HG03354 (cell line): ENCODE data around the gene CTU1.

Experiments used
- ATAC-seq: cut with Tn5 transposase; IDR thresholded peaks from one replicate; pipeline ENCODE4 v1.9.1; 2021; ENCODE audit warnings: mild to moderate bottlenecking; ENCODE audit not compliant: unreplicated experiment, poor library complexity, severe bottlenecking

CTU1 gene

DNA sequence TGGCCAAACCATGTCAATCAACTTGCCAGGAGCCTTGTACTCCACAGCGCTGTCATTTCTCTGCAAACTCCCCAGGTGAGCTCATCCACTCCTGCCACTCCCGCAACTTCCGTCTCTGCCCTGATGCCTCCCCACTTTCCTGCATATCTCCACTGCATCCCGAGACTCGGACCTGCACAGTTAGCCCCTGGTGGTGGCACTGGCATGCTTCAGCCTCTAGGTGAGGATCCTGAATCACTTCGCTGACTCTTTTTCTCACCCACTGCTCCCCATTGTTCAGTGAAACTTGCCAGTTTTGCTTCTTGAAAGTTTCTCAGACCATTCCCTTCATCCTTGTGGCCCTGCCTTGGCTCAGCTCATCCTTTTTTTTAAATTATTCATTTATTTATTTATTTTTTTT lies 3.4 kb upstream of the CTU1 start:
- ATAC-seq, result no peak

DNA sequence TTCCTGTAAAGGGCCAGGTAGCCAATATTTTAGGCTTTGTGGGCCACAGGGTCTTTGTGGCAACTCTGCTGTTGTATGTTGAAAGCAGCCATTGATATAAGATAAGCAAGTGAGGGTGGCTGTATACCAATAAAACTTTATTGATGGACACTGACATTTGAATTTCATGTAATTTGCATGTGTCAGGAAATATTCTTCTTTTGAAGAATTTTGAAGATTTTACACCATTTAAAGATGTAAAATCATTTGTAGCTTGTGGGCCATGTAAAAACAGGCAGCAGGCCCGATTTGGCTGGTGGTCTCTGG lies 2.4 kb upstream of the CTU1 start:
- no peak for ATAC-seq

DNA sequence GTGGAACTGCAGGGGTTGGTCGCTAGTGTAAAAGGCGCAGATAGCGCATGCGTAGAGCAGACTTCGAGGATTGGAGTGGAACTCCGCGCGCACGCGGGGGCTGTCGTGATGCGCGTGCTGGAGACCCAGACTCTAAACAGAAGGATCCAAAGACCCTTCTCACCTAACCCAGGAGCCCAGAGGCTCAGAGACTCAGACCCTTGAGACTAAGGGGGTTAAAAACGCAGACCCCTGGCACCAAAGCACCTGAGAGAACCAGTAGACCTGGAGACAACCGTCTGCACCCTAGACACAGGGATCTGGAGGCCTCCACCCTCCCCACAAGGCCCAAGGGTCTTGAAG lies 567 bp upstream of the CTU1 start:
- peak; percentile 38 for ATAC-seq

DNA sequence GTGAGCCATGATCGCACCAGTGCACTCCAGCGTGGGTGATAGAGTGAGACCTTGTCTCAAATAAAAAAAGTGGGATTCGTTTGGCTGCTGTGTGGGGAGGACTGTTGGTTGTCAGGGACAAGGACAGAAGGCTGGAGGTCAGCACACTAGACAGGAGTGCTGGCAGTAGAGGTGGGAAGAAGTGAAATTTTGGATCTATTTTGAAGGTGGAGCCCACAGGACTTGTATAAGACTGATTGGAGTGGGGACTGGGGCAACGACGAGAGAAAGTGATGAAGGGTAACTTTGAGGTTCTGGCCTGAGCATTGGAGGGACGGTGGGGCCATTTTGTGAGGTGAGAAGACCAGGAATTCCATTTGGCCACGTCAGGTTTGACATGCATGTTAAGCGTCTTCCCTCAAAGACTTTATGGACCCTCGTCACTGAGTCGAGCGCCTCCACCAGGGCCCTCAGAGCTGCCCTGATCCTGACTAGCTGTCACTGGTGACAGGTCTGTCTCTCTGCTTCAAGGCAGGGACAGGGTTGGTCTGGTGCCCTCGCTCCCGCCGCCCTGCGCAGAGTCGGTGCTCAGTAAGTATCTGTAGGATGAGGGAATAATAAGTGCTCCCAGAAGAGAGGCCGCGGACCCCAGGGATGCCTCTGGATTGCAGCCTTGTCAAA lies 673 bp downstream of the CTU1 start:
- ATAC-seq, result no peak

DNA sequence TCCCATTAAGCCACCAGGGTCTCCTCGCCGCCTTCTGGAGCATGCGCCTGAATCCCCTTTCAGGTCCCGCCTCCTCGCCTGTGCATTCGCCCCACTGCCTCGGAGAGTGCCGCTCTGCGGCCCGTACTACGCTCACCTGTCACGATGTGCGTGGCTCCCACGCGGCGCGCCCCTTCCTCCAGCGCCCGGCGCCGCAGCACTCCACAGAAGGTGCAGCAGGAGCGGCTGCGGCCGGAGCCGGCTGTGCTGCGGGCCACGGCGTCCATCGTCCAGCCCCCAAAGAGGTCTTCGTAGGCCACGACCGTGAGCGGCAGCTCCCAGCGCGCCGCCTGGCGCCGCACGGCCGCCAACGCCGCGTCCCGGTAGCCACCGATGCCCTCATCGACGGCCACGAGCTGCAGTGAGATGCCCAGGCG lies 4.3 kb downstream of the CTU1 start:
- ATAC-seq, result no peak

DNA sequence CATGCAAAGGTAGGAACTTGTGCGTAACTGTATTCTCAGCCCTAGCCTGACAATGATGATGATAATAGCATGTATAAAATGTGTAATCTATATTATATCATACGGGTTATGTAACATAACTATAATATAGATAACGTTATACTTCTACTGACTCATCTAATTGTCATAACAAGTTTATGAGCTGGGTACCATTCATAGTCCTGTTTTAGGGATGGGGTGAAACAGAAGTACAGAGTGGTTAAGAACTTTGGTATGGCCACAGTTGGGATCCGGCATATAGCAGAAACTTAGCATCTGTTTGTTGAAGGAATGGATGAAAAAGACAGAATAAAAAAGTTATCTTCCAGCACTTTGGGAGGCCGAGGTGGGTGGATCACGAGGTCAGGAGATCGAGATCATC lies 5.2 kb downstream of the CTU1 start:
- ATAC-seq, result no peak

DNA sequence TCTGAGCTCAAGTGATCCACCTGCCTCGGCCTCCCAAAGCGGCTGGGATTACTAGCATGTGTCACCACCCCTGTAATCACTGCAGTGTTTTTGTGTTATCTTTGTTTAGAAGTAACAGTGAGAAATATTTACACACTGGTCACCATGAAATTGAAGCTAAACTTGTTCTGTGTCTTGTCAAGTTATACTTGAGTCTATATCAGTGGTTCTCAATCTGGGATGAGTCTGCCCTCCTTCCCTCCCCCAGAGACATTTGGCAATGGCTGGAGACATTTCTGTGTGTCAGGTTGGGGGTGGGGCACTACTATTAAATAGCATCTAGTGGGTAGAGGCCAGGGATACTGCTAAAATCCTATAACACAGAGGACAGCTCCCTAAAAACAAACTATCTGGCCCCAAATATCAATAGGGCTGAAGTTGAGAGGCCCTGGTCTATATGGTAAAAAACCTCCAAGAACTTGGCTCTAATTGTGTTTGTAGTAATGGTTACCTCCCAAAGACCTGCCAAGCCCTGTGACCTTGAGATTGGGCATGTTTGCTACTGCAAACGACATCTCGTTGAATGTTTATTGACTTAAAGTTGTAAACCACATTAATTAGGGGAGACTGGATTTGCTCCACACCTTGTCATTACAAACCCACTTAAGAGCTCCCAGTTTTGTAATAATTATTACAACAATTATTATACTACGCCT lies 6.9 kb downstream of the CTU1 start:
- no peak for ATAC-seq

DNA sequence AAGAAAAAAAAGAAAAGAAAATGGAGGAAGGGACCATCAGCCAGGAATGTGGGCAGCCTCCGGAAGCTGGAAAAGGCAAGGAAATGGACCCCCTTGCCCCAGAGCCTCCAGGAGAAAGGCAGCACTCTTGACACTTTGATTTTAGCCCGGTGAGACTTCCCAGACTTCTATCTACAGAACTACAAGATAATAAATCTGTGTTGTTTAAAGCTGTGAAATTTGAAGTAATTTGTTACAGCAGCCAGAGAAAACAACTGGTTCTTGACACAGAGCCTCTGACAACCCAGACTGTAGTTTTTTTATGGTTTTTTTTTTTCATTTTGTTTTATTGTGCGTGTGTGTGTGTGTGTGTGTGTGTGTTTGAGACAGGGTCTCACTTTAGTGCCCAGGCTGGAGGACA lies 7.6 kb downstream of the CTU1 start:
- no peak for ATAC-seq

DNA sequence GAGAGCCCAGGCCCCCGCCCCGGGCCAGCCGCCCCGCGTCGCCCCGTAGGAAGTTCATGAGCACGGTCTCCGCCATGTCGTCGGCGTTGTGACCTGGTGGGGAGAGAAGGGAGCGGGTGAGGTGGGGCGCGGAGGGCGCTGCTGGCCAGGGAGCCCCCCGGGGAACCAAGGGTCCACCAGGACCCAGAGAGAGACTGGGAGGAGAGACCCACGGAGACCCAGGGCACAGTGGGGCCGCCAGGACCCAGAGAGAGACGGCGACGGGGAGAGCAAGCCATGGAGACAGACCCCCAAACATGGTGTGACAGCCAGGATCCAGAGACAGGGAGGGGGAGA lies 9.2 kb downstream of the CTU1 start:
- ATAC-seq, result no peak

DNA sequence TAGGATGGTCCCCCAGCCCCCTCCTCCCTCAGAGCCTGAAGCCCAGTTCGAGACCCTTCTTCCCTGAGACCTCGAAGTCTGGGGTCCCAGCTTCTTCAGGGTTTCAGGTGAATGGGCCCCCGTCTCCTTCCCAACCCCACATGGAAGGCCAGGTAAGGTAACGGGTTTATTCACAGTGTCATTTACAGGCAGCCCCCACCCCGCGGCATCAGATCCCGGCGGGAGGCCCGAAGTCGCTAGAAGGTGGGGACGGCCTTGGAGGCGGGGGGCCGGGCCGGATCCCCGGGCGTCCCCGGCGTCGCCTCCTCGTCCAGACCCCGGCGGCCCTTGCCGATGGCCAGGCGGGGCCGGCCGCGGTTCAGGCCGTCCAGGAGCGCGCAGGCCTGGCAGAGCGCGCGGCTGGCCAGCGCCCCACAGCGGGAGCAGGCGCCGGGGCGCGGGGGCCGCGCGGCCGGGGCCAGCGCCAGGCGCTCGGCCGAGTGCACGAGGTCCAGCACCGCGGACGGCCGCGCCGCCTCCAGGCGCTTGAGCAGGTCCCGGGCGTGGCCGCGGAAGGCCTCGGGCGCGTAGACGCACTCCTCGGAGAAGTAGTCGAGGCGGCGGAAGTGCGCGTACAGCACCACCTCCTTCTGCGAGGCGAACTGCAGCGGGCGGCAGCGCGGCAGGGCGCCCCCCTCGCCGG lies 9.7 kb downstream of the CTU1 start:
- ATAC-seq, result no peak

DNA sequence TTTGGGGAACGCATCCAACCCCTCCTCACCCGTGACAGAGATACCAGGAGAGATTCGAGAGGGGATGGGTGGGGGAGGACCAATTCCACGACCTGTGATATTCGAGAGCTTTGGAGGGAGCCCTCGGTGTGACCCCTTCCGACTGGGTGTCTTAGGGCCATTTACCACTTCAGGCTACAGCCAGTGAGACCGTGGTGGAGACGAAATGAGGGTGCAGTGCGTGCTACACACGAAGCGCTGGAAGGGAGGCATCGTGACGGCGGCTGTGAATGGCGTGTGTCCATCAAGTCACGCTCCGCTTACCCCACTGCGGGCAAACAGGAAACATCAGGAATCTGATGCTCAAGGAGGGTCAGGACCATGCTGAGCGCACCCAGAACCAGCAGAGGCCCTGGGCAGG lies 10.4 kb downstream of the CTU1 start:
- ATAC-seq, result no peak

DNA sequence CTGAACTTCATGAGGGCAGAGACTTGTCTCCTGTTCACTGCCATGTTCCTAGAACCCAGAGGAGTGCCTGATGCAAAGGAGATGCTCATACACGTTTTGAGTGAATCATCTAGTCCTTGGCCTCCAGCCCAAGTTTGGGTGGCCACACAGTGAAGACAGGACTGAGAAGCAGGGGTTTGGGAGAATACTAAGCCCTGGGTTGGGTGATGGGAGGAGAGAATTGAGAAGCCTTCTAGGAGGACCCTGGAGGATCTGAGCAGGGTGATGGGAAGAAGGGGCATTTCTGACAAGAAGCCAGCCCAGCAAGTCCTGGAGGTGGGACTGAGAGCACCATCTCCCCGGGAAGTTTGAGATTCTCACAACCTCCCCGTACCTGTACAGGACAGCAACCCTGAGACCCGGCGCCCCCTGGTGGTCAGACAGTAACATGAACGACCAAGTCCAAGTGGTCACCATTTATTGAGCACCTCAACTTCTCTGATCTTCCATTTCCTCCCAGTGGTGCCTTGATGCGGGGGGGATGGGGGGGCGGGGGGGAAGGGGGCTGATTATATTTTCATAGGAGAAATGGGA lies 11.0 kb downstream of the CTU1 start:
- ATAC-seq, result no peak

DNA sequence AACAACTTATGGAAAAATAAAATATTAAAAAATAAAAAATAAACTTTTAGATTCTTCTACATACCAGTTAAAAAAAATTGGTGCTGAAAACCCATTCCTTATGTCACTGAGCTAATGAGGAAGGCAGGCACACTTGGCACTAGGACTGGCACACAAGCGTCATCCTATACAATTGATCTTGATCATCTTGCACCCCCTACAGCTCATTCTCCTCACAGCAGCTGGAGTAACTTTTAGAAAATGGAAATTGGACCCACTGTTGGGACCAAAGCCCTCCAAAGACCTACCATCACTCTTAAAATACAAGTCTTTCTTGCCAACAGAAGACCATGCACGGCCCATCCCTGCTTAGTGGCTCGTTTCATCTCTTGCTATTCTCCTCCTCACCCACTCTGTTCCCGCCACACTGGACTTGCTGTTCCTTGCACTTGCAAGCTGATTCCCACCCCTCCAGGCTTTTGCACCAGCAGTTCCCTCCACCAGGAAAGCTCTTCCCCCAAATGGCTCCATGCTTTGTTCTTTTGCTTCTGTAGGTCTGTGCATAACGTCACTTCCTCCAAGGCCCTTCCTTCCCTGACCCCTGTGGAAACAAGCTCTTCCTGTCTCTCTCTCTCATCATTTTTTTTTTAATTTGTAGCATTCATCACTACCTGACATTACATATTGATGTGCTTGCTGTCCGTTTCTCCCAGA lies 11.6 kb downstream of the CTU1 start:
- ATAC-seq, result no peak

DNA sequence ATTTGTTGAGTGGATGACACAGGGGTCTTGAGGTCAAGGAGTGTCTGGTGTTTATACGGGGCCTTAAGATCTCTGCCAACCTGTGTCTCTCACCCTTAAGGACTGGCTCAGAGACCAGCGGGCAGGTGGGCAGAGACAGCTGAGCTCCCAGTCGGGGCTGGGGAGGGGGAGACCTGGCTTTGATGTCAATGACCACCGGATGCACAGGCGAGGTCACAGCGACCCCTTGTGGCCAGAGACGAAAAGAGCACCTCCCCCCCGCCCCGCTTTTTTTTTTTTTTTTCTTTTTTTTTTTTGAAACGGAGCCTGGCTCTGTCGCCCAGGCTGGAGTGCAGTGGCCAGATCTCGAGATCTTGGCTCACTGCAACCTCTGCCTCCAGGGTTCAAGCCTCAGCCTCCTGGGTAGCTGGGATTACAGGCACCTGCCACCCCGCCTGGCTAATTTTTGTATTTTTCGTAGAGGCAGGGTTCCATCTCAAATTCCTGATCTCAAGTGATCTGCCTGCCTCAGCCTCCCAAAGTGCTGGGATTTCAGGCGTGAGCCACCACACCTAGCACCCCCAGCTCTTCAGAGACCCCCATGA lies 13.4 kb downstream of the CTU1 start:
- ATAC-seq, result no peak

DNA sequence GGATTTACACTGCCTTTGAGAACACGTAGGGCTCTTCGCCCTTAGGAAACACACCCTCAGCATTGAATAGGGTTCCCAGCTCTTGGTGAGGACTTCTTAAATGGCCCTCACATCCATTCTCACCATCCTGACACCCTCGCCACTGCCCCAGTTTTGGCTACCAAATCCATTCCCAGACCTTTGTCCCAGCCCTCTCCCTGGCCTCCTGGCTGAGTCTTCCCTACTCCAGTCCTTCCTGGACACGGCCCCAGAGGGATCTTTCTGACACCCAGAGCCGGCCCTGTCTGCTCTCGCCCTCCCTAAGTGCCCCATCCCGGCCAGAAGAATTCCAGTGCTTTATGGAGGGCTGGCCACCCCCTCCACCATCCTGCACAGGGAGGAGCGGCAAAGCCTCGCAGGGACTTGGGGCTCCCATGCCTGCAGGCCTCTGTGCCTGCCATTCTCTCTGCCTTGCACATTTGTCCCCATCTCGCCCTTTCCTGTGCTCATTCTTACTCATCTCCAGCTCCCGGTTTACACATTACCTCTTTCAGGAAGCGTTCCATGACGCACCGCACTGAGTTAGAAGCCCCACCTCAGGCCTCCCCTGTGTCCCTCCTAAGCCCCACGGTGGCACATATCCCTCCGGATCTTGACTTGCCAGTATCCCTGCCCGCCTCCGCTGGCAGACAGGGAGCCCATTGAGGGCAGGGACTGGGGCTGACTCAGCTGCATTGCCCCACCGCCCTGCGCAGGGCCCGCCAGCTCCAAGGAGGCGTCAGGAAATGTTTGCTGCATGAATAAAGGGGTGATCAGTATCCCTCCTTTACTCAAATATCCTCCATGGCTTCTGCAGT lies 14.5 kb downstream of the CTU1 start:
- no peak for ATAC-seq

DNA sequence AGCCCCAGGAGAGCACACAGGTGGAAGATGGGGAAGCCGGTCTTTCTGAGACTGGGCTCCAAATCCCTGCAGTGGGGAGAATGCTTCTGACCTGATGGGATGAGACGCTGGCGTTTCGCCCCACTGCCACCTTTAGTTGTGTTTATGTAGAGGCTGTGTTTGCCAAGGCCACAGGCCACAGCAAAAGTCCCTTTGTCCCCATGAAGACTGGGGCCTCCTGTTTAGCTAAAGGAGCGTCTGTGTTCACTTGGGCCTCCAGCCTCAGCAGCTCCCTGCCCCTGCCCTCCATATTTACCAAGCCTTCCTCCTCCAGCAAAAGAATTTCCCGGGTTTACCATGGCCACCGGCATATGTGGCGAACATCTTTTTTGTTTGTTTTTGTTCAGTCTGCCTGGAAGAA lies 15.1 kb downstream of the CTU1 start:
- ATAC-seq, result no peak

DNA sequence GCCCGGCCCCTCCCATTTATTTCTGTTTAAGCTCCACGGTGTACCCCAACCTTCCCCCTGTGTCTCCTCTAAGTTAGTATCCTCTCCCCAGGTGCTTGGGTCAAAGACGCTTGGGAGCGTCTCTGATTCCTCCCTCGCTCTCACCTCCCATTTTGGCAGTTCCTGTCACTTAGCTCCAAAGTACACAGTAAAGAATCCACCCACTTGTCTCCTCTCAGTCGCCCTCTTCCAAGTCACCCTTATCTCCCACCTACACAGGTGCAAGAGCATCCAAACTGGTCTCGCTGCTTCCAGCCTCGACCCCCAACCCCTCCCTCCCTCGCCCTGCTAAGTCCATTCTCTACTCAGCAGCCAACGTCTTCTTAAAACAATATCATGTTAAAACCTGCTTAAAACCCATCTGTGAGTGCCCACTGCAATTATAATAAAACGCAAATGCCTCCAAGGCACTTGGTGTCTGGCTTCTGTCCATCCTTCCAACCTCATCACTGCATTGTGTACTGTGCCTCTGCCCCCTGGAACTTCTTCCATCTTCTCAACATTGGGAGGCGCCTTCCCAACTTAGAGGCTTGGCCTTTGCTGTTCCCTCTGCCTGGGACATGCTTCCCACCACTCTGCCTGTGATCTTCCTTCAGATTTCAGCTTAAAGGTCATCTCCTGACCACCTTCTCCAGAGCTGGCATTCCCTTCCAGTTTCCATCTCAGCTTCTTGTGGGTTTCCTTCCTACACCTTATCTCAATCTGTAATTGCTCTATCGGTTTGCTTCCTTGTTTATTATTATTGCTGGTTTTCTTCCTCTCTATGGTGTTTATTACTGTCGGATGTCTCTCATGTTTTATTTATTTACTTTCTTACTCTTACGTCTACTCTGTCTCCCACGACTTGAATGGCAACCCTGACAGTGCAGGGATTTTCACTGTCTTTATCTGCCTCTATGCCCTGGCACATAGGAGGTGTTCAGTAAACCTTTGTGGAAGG lies 16.0 kb downstream of the CTU1 start:
- ATAC-seq, result no peak

DNA sequence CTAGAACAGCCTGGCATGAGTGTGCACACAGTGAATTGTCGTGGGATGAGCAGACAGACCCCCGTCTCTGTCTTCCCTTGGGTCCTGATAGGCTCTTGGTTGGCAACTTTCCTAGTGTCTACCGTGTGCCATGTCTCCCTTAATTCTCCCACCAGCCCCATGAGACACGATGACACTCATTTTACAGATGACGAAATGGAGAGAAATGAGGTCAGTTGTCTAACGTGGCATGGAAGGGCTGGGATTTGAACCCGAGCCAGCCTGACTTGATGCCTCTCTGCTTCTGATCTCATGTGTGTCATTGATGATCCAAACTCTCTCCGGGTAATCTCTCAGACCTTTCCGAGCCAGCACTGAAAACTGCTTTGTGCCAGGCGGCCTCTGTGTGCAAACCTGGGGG lies 17.1 kb downstream of the CTU1 start:
- ATAC-seq, result no peak
